WTC11 (cell line): Measurements from ENCODE around the gene SSNA1.

Experiments used
- ATF1 ChIP-seq: sonication (generic); formaldehyde crosslinking; IDR thresholded peaks from 2 replicates; pipeline ENCODE4 v1.8.1; 2023; ENCODE audit warnings: mild to moderate bottlenecking, moderate library complexity, missing genetic modification reagents
- CBFB ChIP-seq: sonication (generic); formaldehyde crosslinking; IDR thresholded peaks from 2 replicates; pipeline ENCODE4 v1.8.1; 2022; ENCODE audit warnings: mild to moderate bottlenecking, low read depth, missing genetic modification reagents
- CREB1 ChIP-seq: sonication (generic); formaldehyde crosslinking; IDR thresholded peaks from 2 replicates; pipeline ENCODE4 v1.8.0; 2023; ENCODE audit warnings: mild to moderate bottlenecking, missing genetic modification reagents
- FOXJ3 ChIP-seq: sonication (generic); formaldehyde crosslinking; IDR thresholded peaks from 2 replicates; pipeline ENCODE4 v1.9.0; 2021; ENCODE audit warnings: missing genetic modification reagents, mild to moderate bottlenecking, borderline replicate concordance
- FOXP1 ChIP-seq: sonication (generic); formaldehyde crosslinking; IDR thresholded peaks from 2 replicates; pipeline ENCODE4 v1.8.0; 2022; ENCODE audit warnings: missing genetic modification reagents, mild to moderate bottlenecking, moderate library complexity, borderline replicate concordance
- JUN ChIP-seq: sonication (generic); formaldehyde crosslinking; IDR thresholded peaks from 2 replicates; pipeline ENCODE4 v1.8.0; 2023; ENCODE audit warnings: mild to moderate bottlenecking, missing genetic modification reagents
- MXD4 ChIP-seq: fragments of 250-450 bp; sonication (Bioruptor Pico); IDR thresholded peaks from 2 replicates; pipeline ENCODE4 v1.8.0; 2021; ENCODE audit warnings: mild to moderate bottlenecking, moderate library complexity, borderline replicate concordance
- NFE2L1 ChIP-seq: sonication (generic); formaldehyde crosslinking; IDR thresholded peaks from 2 replicates; pipeline ENCODE4 v1.8.1; 2023; ENCODE audit warnings: missing genetic modification reagents
- TF ChIP-seq, protein P1 (sequence below): fragments of 200-600 bp; IDR thresholded peaks from 2 replicates; pipeline ENCODE4 v1.8.0; 2022; ENCODE audit warnings: antibody characterized with exemption
- TF ChIP-seq, protein P2 (sequence below): sonication (generic); formaldehyde crosslinking; IDR thresholded peaks from 2 replicates; pipeline ENCODE4 v1.8.1; 2022; ENCODE audit warnings: low read depth, missing genetic modification reagents, borderline replicate concordance
- TF ChIP-seq, protein P3 (sequence below): sonication (generic); formaldehyde crosslinking; IDR thresholded peaks from 2 replicates; pipeline ENCODE4 v1.8.0; 2022; ENCODE audit warnings: mild to moderate bottlenecking, missing genetic modification reagents
- TF ChIP-seq, protein P4 (sequence below): fragments of 250-450 bp; sonication (Bioruptor Pico); IDR thresholded peaks from 2 replicates; pipeline ENCODE4 v1.9.0; 2021; ENCODE audit warnings: mild to moderate bottlenecking, borderline replicate concordance
- TF ChIP-seq, protein P5 (sequence below): sonication (generic); formaldehyde crosslinking; IDR thresholded peaks from 2 replicates; pipeline ENCODE4 v1.8.1; 2023; ENCODE audit warnings: mild to moderate bottlenecking, missing genetic modification reagents
- TF ChIP-seq, protein P6 (sequence below): sonication (generic); formaldehyde crosslinking; IDR thresholded peaks from 2 replicates; pipeline ENCODE4 v1.8.1; 2023; ENCODE audit warnings: mild to moderate bottlenecking, missing genetic modification reagents, moderate library complexity

DNA sequence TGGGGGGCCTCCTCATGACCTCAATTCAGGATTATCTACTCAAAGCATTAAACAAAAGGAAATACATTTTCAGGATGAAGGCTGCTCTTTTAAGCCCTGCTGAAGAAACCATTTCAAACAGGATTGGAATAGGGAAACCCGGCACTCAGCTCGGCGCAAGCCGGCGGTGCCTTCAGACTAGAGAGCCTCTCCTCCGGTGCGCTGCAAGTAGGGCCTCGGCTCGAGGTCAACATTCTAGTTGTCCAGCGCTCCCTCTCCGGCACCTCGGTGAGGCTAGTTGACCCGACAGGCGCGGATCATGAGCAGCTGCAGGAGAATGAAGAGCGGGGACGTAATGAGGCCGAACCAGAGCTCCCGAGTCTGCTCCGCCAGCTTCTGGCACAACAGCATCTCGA is 16.3 kb downstream of the SSNA1 start:
- TF ChIP-seq, protein P1, sequence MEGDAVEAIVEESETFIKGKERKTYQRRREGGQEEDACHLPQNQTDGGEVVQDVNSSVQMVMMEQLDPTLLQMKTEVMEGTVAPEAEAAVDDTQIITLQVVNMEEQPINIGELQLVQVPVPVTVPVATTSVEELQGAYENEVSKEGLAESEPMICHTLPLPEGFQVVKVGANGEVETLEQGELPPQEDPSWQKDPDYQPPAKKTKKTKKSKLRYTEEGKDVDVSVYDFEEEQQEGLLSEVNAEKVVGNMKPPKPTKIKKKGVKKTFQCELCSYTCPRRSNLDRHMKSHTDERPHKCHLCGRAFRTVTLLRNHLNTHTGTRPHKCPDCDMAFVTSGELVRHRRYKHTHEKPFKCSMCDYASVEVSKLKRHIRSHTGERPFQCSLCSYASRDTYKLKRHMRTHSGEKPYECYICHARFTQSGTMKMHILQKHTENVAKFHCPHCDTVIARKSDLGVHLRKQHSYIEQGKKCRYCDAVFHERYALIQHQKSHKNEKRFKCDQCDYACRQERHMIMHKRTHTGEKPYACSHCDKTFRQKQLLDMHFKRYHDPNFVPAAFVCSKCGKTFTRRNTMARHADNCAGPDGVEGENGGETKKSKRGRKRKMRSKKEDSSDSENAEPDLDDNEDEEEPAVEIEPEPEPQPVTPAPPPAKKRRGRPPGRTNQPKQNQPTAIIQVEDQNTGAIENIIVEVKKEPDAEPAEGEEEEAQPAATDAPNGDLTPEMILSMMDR, result no peak
- no peak for TF ChIP-seq JUN (CRISPR knock-in tag)
- TF ChIP-seq, protein P2, sequence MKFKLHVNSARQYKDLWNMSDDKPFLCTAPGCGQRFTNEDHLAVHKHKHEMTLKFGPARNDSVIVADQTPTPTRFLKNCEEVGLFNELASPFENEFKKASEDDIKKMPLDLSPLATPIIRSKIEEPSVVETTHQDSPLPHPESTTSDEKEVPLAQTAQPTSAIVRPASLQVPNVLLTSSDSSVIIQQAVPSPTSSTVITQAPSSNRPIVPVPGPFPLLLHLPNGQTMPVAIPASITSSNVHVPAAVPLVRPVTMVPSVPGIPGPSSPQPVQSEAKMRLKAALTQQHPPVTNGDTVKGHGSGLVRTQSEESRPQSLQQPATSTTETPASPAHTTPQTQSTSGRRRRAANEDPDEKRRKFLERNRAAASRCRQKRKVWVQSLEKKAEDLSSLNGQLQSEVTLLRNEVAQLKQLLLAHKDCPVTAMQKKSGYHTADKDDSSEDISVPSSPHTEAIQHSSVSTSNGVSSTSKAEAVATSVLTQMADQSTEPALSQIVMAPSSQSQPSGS (CRISPR knock-in tag), result no peak
- TF ChIP-seq, protein P3, sequence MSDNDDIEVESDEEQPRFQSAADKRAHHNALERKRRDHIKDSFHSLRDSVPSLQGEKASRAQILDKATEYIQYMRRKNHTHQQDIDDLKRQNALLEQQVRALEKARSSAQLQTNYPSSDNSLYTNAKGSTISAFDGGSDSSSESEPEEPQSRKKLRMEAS (CRISPR knock-in tag), result no peak
- no peak for TF ChIP-seq CBFB
- TF ChIP-seq MXD4, result no peak
- TF ChIP-seq, protein P4, sequence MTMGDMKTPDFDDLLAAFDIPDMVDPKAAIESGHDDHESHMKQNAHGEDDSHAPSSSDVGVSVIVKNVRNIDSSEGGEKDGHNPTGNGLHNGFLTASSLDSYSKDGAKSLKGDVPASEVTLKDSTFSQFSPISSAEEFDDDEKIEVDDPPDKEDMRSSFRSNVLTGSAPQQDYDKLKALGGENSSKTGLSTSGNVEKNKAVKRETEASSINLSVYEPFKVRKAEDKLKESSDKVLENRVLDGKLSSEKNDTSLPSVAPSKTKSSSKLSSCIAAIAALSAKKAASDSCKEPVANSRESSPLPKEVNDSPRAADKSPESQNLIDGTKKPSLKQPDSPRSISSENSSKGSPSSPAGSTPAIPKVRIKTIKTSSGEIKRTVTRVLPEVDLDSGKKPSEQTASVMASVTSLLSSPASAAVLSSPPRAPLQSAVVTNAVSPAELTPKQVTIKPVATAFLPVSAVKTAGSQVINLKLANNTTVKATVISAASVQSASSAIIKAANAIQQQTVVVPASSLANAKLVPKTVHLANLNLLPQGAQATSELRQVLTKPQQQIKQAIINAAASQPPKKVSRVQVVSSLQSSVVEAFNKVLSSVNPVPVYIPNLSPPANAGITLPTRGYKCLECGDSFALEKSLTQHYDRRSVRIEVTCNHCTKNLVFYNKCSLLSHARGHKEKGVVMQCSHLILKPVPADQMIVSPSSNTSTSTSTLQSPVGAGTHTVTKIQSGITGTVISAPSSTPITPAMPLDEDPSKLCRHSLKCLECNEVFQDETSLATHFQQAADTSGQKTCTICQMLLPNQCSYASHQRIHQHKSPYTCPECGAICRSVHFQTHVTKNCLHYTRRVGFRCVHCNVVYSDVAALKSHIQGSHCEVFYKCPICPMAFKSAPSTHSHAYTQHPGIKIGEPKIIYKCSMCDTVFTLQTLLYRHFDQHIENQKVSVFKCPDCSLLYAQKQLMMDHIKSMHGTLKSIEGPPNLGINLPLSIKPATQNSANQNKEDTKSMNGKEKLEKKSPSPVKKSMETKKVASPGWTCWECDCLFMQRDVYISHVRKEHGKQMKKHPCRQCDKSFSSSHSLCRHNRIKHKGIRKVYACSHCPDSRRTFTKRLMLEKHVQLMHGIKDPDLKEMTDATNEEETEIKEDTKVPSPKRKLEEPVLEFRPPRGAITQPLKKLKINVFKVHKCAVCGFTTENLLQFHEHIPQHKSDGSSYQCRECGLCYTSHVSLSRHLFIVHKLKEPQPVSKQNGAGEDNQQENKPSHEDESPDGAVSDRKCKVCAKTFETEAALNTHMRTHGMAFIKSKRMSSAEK (CRISPR knock-in tag), result no peak
- no peak for TF ChIP-seq FOXP1 (CRISPR knock-in tag)
- no peak for TF ChIP-seq CREB1 (CRISPR knock-in tag)
- no peak for TF ChIP-seq ATF1 (CRISPR knock-in tag)
- TF ChIP-seq, protein P5, sequence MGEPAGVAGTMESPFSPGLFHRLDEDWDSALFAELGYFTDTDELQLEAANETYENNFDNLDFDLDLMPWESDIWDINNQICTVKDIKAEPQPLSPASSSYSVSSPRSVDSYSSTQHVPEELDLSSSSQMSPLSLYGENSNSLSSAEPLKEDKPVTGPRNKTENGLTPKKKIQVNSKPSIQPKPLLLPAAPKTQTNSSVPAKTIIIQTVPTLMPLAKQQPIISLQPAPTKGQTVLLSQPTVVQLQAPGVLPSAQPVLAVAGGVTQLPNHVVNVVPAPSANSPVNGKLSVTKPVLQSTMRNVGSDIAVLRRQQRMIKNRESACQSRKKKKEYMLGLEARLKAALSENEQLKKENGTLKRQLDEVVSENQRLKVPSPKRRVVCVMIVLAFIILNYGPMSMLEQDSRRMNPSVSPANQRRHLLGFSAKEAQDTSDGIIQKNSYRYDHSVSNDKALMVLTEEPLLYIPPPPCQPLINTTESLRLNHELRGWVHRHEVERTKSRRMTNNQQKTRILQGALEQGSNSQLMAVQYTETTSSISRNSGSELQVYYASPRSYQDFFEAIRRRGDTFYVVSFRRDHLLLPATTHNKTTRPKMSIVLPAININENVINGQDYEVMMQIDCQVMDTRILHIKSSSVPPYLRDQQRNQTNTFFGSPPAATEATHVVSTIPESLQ (CRISPR knock-in tag), result no peak
- TF ChIP-seq FOXJ3 (CRISPR knock-in tag), result no peak
- TF ChIP-seq, protein P6, sequence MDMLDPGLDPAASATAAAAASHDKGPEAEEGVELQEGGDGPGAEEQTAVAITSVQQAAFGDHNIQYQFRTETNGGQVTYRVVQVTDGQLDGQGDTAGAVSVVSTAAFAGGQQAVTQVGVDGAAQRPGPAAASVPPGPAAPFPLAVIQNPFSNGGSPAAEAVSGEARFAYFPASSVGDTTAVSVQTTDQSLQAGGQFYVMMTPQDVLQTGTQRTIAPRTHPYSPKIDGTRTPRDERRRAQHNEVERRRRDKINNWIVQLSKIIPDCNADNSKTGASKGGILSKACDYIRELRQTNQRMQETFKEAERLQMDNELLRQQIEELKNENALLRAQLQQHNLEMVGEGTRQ, result no peak
- TF ChIP-seq NFE2L1, result no peak
